22Rv1 (cell line): ENCODE data around the gene FNTB.

Experiments used
- H3K27ac ChIP-seq: fragments of 450-650 bp; 2 replicates; pipeline ENCODE4 v1.5.1; 2017
- CTCF ChIP-seq: fragments of 450-650 bp; IDR thresholded peaks from 2 replicates; pipeline ENCODE4 v1.5.1; 2017; ENCODE audit warnings: mild to moderate bottlenecking
- ZFX ChIP-seq: fragments of 450-650 bp; IDR thresholded peaks from 2 replicates; pipeline ENCODE4 v1.6.1; 2017; ENCODE audit warnings: antibody characterized with exemption, borderline replicate concordance

FNTB gene

GRCh38 chr14:65006261-65006721 lies 19.6 kb downstream of the FNTB start:
- TF ChIP-seq CTCF (no peak), ZFX (no peak)
- H3K27ac ChIP-seq = no peak overlapping the region

- TF ChIP-seq CTCF (no peak), ZFX (no peak)
- no peak overlapping the region for H3K27ac ChIP-seq
Measured at GRCh38 chr14:65007202-65007601, 20.5 kb downstream of the FNTB start.

GRCh38 chr14:65010211-65010931 lies 23.7 kb downstream of the FNTB start:
- H3K27ac ChIP-seq = no peak overlapping the region
- TF ChIP-seq CTCF (no peak), ZFX (no peak)

- TF ChIP-seq CTCF (no peak), ZFX (no peak)
Measured at GRCh38 chr14:65011538-65011937, 24.8 kb downstream of the FNTB start.

GRCh38 chr14:65012353-65012752 lies 25.7 kb downstream of the FNTB start:
- no peak overlapping the region for H3K27ac ChIP-seq
- TF ChIP-seq ZFX (no peak), CTCF (no peak)

More at GRCh38 chr14:65011538-65011937, 24.8 kb downstream of the FNTB start:
- H3K27ac ChIP-seq = no peak overlapping the region

GRCh38 chr14:65015391-65015790 lies 28.7 kb downstream of the FNTB start:
- TF ChIP-seq ZFX (no peak), CTCF (no peak)

GRCh38 chr14:65016471-65016870 lies 29.8 kb downstream of the FNTB start:
- TF ChIP-seq CTCF (no peak), ZFX (no peak)
- no peak overlapping the region for H3K27ac ChIP-seq

More at GRCh38 chr14:65015391-65015790, 28.7 kb downstream of the FNTB start:
- no peak overlapping the region for H3K27ac ChIP-seq
